B cell (primary cell): ENCODE results near the gene MFSD2A. TPM values are rescaled to one million over a fixed set of nuclear protein-coding genes. Genes with fewer than 3 reads are reported as not detected.

ENCODE experiments used
- ATAC-seq: fragments of 200-7000 bp; cut with Tn5 transposase; one replicate; pipeline ENCODE4 v1.10.0; 2021; ENCODE audit warnings: low read depth, mild to moderate bottlenecking, moderate number of reproducible peaks, moderate library complexity
- CTCF ChIA-PET: fragments of 350-600 bp; sonication (Branson Sonifier 250); formaldehyde crosslinking; loops from one replicate; lab custom pipeline; 2021; ENCODE audit warnings: antibody characterized with exemption, inconsistent platforms; lab: Charles Lee
- POLR2A ChIA-PET: fragments of 350-600 bp; sonication (Branson Sonifier 250); formaldehyde crosslinking; loops from one replicate; lab custom pipeline; 2021; ENCODE audit warnings: antibody characterized with exemption; lab: Charles Lee
- DNase-seq: peaks from one replicate; pipeline ENCODE4 v3.0.0; 2013
- H2AFZ ChIP-seq: 2 replicates; pipeline ENCODE4 v1.6.1; 2012; ENCODE audit warnings: mild to moderate bottlenecking, low read depth, low read length; ENCODE audit not compliant: insufficient read depth, poor library complexity, severe bottlenecking
- H3K27ac ChIP-seq, 2 donors: 1 replicate in 1 of 2; 2 replicates in 1 of 2; pipeline ENCODE4 v1.5.1; 2012 to 2013; ENCODE audit warnings: low read length in 2 of 2, mild to moderate bottlenecking in 2 of 2, moderate library complexity in 1 of 2
- H3K27me3 ChIP-seq, 4 experiments: fragments of 200-600 bp in 1 of 4; sonication (generic) in 1 of 4; replicated peaks in 1 of 4; 1 replicate in 2 of 4; 2 replicates in 2 of 4; pipeline versions ENCODE4 v1.6.1 to v1.7.0; 2013 to 2016; ENCODE audit warnings: low read length in 3 of 4, mild to moderate bottlenecking in 2 of 4, mixed read lengths in 1 of 4, moderate library complexity in 1 of 4; ENCODE audit not compliant: insufficient read depth in 4 of 4, control insufficient read depth in 3 of 4; ENCODE audit errors: control extremely low read depth in 1 of 4
- H3K36me3 ChIP-seq, 2 experiments: replicated peaks in 1 of 2; 1 replicate in 1 of 2; 2 replicates in 1 of 2; pipeline versions ENCODE4 v1.6.1 to v1.7.1; 2013; ENCODE audit warnings: low read length in 1 of 2; ENCODE audit not compliant: insufficient read depth in 2 of 2, control insufficient read depth in 1 of 2; ENCODE audit errors: control extremely low read depth in 1 of 2, extremely low read depth in 1 of 2
- H3K4me1 ChIP-seq, 2 donors: fragments of 200-600 bp in 1 of 2; sonication (generic) in 1 of 2; 1 replicate in 1 of 2; 2 replicates in 1 of 2; pipeline versions ENCODE4 v1.5.1 to v1.6.1; 2013 to 2017; ENCODE audit warnings: low read length in 2 of 2; ENCODE audit not compliant: control insufficient read depth in 2 of 2, insufficient read depth in 2 of 2
- H3K4me2 ChIP-seq: replicated peaks from 2 replicates; pipeline ENCODE3; 2012; ENCODE audit warnings: mild to moderate bottlenecking, low read depth, low read length; ENCODE audit not compliant: poor library complexity, severe bottlenecking
- H3K4me3 ChIP-seq, 5 experiments: fragments of 200-600 bp in 1 of 5; sonication (generic) in 1 of 5; 1 replicate in 3 of 5; 2 replicates in 2 of 5; pipeline versions ENCODE4 v1.5.1 to v1.7.0; 2011 to 2016; ENCODE audit warnings: low read length in 4 of 5, mild to moderate bottlenecking in 4 of 5, low read depth in 2 of 5, control low read depth in 1 of 5, moderate library complexity in 1 of 5; ENCODE audit not compliant: insufficient read depth in 1 of 5; ENCODE audit errors: control extremely low read depth in 1 of 5, extremely low read depth in 1 of 5
- H3K79me2 ChIP-seq: fragments of 200-600 bp; sonication (generic); one replicate; pipeline ENCODE4 v1.6.0; 2016; ENCODE audit warnings: low read length; ENCODE audit not compliant: control insufficient read depth, insufficient read depth
- H3K9ac ChIP-seq: fragments of 200-600 bp; sonication (generic); 2 replicates; pipeline ENCODE4 v1.6.1; 2017; ENCODE audit warnings: mild to moderate bottlenecking, low read length, moderate library complexity
- H3K9me3 ChIP-seq, 3 donors: one replicate each; pipeline versions ENCODE4 v1.6.1 to v1.7.1; 2013; ENCODE audit warnings: low read length in 2 of 3; ENCODE audit not compliant: control insufficient read depth in 2 of 3, insufficient read depth in 1 of 3; ENCODE audit errors: control extremely low read depth in 1 of 3
- H4K20me1 ChIP-seq: 2 replicates; pipeline ENCODE4 v1.6.0; 2012; ENCODE audit warnings: mild to moderate bottlenecking, low read length; ENCODE audit not compliant: insufficient read depth, control insufficient read depth, poor library complexity, severe bottlenecking
- H3K27ac Mint-ChIP-seq: one replicate; pipeline ENCODE4 v1.8.0; 2021; ENCODE audit warnings: mixed read lengths
- H3K27me3 Mint-ChIP-seq: one replicate; pipeline ENCODE4 v1.8.0; 2021; ENCODE audit warnings: mixed read lengths
- H3K4me1 Mint-ChIP-seq: one replicate; pipeline ENCODE4 v1.8.0; 2021; ENCODE audit warnings: mixed read lengths
- H3K4me3 Mint-ChIP-seq: one replicate; pipeline ENCODE4 v1.8.0; 2021; ENCODE audit warnings: mixed read lengths
- H3K9me3 Mint-ChIP-seq: one replicate; pipeline ENCODE4 v1.8.0; 2022; ENCODE audit warnings: mixed read lengths; ENCODE audit not compliant: insufficient read depth
- EZH2 ChIP-seq: IDR thresholded peaks from 2 replicates; pipeline ENCODE4 v1.6.1; 2012; ENCODE audit warnings: borderline replicate concordance, low read depth, mild to moderate bottlenecking, moderate library complexity, low read length; ENCODE audit not compliant: insufficient read depth, poor library complexity, severe bottlenecking
- WGBS: methylation state at CpG from one replicate; pipeline ENCODE4 v1.1.5; 2013; ENCODE audit warnings: missing lambda C conversion rate; ENCODE audit not compliant: insufficient coverage; 5-methylcytosine and 5-hydroxymethylcytosine counted together
- intact Hi-C: fragments of 100-400 bp; cut with micrococcal nuclease; formaldehyde crosslinking; loops from one replicate; pipeline ENCODE4 v1.10.0; 2022
- polyA plus RNA-seq: library from polyadenylated mRNA; depleted of rRNA; stranded (reverse); fragments of >200 nt; gene quantifications from 2 replicates; pipeline ENCODE4 v1.2.3, GENCODE V29; 2012
- total RNA-seq, 2 donors: library from RNA; stranded (reverse); fragments of 120-200 nt in 1 of 2; gene quantifications; 1 replicate in 1 of 2; 2 replicates in 1 of 2; pipeline versions ENCODE4 v1.2.3 to v1.2.4, GENCODE V29; 2013 to 2022
- TF ChIP-seq, protein P1 (sequence below): fragments of 200-600 bp; IDR thresholded peaks from one replicate; pipeline ENCODE4 v1.8.0; 2022; ENCODE audit warnings: antibody characterized with exemption, mild to moderate bottlenecking

The MFSD2A gene
- total and polyA plus RNA-seq, 2 donors (not counting 1 experiment from before 2014, with no cell fraction given) = 1.8 to 3.9 TPM

- Mint-ChIP-seq H3K4me1 (peaks cover 29% of the 10 kb centered on the region), H3K27ac (peak overlapping the region; percentile 64), H3K27me3 (no peaks in the 10 kb centered on the region), H3K4me3 (peak overlapping the region; percentile 44), H3K9me3 (no peaks in the 10 kb centered on the region)
- Histone ChIP-seq H3K27ac (peak overlapping the region in 1 of 2 donors; percentile 36), H3K79me2 (no peaks in the 10 kb centered on the region), H4K20me1 (no peaks in the 10 kb centered on the region), H3K27me3 (no peaks in the 10 kb centered on the region), H2AFZ (peak overlapping the region; percentile 51), H3K4me3 (peak overlapping the region in 1 of 5 experiments; percentile 4), H3K4me1 (peaks cover 28% of the 10 kb centered on the region in 2 donors), H3K9ac (no peak overlapping the region), H3K36me3 (no peaks in the 10 kb centered on the region), H3K9me3 (peaks cover 0 to 3% (median 0%) of the 10 kb centered on the region in 3 donors), H3K4me2 (peak overlapping the region; percentile 53)
- DNase-seq (peak; percentile 61), ATAC-seq (peak; percentile 94)
- WGBS = 20% methylated on average over 1 of the region's 1 CpG
- TF ChIP-seq, protein P1, sequence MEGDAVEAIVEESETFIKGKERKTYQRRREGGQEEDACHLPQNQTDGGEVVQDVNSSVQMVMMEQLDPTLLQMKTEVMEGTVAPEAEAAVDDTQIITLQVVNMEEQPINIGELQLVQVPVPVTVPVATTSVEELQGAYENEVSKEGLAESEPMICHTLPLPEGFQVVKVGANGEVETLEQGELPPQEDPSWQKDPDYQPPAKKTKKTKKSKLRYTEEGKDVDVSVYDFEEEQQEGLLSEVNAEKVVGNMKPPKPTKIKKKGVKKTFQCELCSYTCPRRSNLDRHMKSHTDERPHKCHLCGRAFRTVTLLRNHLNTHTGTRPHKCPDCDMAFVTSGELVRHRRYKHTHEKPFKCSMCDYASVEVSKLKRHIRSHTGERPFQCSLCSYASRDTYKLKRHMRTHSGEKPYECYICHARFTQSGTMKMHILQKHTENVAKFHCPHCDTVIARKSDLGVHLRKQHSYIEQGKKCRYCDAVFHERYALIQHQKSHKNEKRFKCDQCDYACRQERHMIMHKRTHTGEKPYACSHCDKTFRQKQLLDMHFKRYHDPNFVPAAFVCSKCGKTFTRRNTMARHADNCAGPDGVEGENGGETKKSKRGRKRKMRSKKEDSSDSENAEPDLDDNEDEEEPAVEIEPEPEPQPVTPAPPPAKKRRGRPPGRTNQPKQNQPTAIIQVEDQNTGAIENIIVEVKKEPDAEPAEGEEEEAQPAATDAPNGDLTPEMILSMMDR = no peak
- TF ChIP-seq EZH2 = no peak
- POLR2A ChIA-PET = no interaction called here
- intact Hi-C loops = no loop called here
- CTCF ChIA-PET = interaction anchor here (0.8 to 1.6 kb wide), 5 partner anchors 21 to 77 kb away, joined by 3 to 5 read pairs (median 3); no protein-coding TSS in a partner anchor
Measured at GRCh38 chr1:39995973-39996393, 41.0 kb downstream of the MFSD2A start.

DNA sequence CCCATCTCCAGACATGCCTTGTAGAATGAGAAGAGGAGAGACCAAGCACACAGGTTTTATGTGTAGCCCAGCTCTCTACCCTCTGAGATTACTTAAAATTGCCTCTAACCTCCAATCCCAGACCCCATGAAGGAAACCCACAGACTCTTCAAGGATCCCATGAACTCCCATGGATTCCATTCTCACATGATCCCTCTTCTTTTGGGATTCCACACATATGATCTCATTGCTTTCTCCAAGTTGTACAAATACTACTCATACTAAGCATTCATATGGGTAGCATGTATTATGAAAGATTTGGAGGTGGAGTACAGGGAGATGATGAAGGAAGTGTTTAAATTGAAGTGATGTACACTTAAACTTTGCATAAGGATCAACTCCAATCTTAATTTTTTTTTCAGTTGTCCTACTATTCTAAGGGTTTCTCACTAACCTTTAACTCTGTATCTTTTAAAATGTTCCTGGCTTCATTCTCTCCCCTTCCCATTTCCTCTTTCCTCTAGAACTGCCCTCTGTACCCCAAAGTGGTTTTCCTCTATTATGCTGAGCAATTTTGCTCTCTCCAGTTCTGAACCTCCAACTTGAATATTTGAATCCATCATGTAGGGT is 41.6 kb downstream of the MFSD2A start:
- H3K4me3 Mint-ChIP-seq = peak overlapping the region; percentile 44

More for the DNA sequence above, 41.6 kb downstream of the MFSD2A start:
- ChIA-PET CTCF (interaction anchor here (0.8 to 1.6 kb wide), 5 partner anchors 21 to 77 kb away, joined by 3 to 5 read pairs (median 3); no protein-coding TSS in a partner anchor), POLR2A (no interaction called here)
- Histone ChIP-seq H3K27ac (no peak overlapping the region), H3K36me3 (no peaks in the 10 kb centered on the region), H3K4me3 (no peak overlapping the region), H4K20me1 (no peaks in the 10 kb centered on the region), H3K9ac (no peak overlapping the region), H3K79me2 (no peaks in the 10 kb centered on the region), H3K9me3 (peaks cover 0 to 3% (median 0%) of the 10 kb centered on the region in 3 donors), H3K27me3 (no peaks in the 10 kb centered on the region), H3K4me2 (peak overlapping the region; percentile 53), H2AFZ (peak overlapping the region; percentile 51), H3K4me1 (peaks cover 33% of the 10 kb centered on the region in 2 donors)
- H3K9me3 Mint-ChIP-seq = no peaks in the 10 kb centered on the region
- intact Hi-C loops = no loop called here
- ATAC-seq (no peak), DNase-seq (no peak)
- peak overlapping the region; percentile 64 for H3K27ac Mint-ChIP-seq
- H3K4me1 Mint-ChIP-seq = peaks cover 34% of the 10 kb centered on the region
- H3K27me3 Mint-ChIP-seq = no peaks in the 10 kb centered on the region
- no peak for TF ChIP-seq EZH2
- TF ChIP-seq, protein P1 = no peak
